Ureter (tissue), 1 donor: Measurements from ENCODE around the gene ST3GAL3. TPM values are rescaled to one million over a fixed set of nuclear protein-coding genes. Genes with fewer than 3 reads are reported as not detected.
A peak's percentile ranks its signal among the peaks of the same experiment; 100 is the strongest.

ENCODE experiments used
- DNase-seq: peaks from one replicate; pipeline ENCODE4 v3.0.0-alpha.2; 2020; ENCODE audit warnings: low spot score
- total RNA-seq: library from RNA; stranded (reverse); gene quantifications from one replicate; pipeline ENCODE4 v1.2.4, GENCODE V29; 2023
- donor health status: DM: yes; HTN: yes; CAD: no.

Gene ST3GAL3, protein sequence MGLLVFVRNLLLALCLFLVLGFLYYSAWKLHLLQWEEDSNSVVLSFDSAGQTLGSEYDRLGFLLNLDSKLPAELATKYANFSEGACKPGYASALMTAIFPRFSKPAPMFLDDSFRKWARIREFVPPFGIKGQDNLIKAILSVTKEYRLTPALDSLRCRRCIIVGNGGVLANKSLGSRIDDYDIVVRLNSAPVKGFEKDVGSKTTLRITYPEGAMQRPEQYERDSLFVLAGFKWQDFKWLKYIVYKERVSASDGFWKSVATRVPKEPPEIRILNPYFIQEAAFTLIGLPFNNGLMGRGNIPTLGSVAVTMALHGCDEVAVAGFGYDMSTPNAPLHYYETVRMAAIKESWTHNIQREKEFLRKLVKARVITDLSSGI
- total RNA-seq = 39.5 TPM

- peak; percentile 93 for DNase-seq
These were observed at the start of gene ST3GAL3 for GRCh38 chr1:43707190-43708001. Gene ST3GAL3 (plus strand): TSS chr1:43707536. CDS start chr1:43736263, 28,727 bp downstream.

- DNase-seq = no peak
These were observed 47.8 kb upstream of the ST3GAL3 start for GRCh38 chr1:43659212-43660166.

GRCh38 chr1:43660355-43660754, 47.0 kb upstream of the ST3GAL3 start:
- no peak for DNase-seq

GRCh38 chr1:43664369-43664768, 43.0 kb upstream of the ST3GAL3 start:
- DNase-seq = no peak

- no peak for DNase-seq
These were observed 40.7 kb upstream of the ST3GAL3 start for GRCh38 chr1:43666608-43667007.

- no peak for DNase-seq
These were observed 38.4 kb upstream of the ST3GAL3 start for GRCh38 chr1:43668956-43669355.

DNA sequence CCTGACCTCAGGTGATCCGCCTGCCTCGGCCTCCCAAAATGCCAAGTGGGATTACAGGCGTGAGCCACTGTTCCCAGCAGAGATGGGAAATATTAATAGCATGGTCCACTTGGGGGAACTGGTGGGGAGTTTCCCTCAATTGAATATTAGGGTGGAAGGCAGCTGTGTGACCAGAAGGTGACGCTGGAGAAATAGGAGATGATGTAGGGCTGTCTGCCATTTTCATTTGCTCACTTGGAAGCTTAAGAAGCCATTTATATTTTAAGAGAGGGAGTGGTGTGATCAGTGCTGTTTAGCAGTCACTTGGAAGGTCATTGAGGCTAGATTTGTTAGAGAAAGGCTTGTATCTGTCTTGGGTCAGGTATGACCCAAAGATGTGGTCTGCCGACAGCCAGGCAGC, 37.5 kb upstream of the ST3GAL3 start:
- DNase-seq = no peak

- no peak for DNase-seq
These were observed 36.1 kb upstream of the ST3GAL3 start for GRCh38 chr1:43671193-43671592.

GRCh38 chr1:43671626-43672330, 35.6 kb upstream of the ST3GAL3 start:
- no peak for DNase-seq

GRCh38 chr1:43673261-43673660, 34.1 kb upstream of the ST3GAL3 start:
- no peak for DNase-seq

DNA sequence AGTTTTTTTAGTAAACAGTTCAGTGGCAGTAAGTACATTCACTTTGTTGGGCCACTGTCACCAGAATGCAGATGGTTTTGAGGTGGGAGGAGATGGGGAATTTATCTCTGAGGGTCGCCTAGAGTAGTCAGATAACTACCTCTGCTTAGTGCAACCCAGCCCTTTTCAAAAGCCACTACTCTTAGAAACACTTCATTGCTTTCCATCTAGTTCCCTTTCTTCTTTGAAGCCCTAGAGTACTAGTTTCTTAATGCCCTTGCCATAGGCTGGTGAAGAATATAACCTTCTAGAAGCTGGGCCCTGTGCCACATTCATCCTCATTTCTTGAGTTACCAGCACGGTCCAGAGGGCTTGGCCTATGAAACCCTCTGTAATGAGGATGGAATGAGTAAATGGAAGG, 28.4 kb upstream of the ST3GAL3 start:
- DNase-seq = no peak

DNA sequence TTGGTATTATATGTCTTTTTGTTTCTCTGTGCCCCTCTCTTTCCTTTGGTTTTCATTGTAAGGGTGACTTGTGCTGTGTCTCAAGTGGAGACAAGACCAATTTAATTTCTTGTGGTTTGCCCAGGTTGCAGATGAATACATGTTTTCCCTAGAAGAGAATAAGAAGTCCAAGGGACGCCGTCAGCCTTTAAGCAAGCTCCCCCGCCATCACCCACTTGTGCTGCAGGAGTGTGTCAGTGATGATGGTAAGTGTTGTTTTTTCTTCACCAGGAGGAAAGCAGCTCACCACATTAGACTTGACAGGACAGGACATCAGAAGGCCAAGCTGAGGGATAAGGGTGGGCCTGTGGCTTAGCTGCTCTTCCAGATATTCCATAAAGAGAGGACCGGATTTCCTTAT, 23.8 kb upstream of the ST3GAL3 start:
- no peak for DNase-seq

- DNase-seq = no peak
These were observed 20.5 kb upstream of the ST3GAL3 start for GRCh38 chr1:43686801-43687200.

- DNase-seq = no peak
These were observed 19.8 kb upstream of the ST3GAL3 start for GRCh38 chr1:43687301-43688108.

DNA sequence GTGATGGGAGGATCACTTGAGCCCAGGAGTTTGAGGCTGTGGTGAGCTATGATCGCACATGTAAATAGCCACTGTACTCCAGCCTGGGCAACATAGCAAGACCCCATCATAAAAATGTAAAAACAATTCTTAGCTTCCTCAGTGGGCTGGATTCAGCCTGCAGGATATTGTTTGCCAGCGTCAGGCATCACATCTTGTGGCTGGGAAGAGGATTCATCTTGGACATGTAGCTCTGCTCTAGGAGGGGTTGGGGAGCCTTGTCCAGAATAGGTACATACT, 19.3 kb upstream of the ST3GAL3 start:
- no peak for DNase-seq

DNA sequence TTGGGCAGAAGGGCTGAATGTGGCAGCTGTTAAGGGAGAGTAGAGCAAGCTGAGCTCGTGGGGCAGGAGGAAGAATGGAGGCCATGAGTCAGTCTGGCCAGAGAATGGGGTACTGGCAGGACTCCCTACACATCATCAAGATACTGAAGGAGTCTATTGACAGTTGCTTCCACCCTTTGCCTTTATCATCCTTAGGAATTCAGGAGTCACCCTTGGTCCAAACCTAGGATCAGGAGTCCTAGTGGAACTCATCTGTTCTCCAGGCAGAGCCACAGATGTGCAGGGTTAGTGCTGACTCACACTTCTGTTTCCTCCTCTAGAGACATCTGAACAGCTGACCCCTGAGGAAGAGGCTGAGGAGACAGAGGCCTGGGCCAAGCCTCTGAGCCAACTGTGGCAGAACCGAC, 18.7 kb upstream of the ST3GAL3 start:
- no peak for DNase-seq

GRCh38 chr1:43689289-43689688, 18.0 kb upstream of the ST3GAL3 start:
- no peak for DNase-seq

- DNase-seq = no peak
These were observed 15.2 kb upstream of the ST3GAL3 start for GRCh38 chr1:43691871-43692815.

DNA sequence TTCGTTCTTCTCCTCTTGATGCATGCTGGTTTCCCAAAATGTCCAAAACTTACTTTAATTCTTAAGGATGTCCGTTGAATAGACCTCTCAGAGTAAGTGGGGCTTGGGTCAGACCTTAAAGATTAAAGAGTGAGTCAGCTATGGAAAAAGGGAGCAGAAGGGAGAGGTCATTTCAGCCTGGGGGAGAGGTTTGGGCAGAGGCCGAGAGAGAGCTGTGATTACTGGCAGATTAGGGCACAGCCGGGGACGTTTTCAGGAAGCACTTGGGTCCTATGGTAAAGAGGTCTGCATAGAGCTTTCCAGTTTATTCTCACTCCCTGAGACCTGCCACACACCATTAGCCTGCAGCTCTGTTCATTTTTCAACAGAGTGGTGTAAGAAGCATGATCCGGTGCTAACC, 14.0 kb upstream of the ST3GAL3 start:
- no peak for DNase-seq

- DNase-seq = no peak
These were observed 8.1 kb upstream of the ST3GAL3 start for GRCh38 chr1:43699281-43699680.
